Measurements from ENCODE around the gene HNRNPU.
"Not testable (repeated sequence)": the region's sequence is repeated elsewhere in the genome, so short reads cannot be mapped to it uniquely, and the experiment has no call there.

DNA sequence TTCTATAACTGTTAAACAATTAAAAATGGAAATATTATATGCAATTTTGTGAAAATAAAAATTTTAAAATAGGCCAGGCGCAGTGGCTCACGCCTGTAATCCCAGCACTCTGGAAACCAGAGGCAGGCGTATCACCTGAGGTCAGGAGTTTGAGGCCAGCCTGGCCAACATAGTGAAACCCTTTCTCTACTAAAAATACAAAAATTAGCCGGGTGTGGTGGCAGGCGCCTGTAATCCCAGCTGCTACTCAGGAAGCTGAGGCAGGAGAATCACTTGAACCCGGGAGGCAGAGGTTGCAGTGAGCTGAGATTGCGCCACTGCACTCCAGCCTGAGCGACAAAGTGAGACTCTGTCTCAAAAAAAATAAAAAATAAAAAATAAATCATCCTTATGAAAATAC, 31.1 kb downstream of the HNRNPU start:
- TF ChIP-seq, protein P1, sequence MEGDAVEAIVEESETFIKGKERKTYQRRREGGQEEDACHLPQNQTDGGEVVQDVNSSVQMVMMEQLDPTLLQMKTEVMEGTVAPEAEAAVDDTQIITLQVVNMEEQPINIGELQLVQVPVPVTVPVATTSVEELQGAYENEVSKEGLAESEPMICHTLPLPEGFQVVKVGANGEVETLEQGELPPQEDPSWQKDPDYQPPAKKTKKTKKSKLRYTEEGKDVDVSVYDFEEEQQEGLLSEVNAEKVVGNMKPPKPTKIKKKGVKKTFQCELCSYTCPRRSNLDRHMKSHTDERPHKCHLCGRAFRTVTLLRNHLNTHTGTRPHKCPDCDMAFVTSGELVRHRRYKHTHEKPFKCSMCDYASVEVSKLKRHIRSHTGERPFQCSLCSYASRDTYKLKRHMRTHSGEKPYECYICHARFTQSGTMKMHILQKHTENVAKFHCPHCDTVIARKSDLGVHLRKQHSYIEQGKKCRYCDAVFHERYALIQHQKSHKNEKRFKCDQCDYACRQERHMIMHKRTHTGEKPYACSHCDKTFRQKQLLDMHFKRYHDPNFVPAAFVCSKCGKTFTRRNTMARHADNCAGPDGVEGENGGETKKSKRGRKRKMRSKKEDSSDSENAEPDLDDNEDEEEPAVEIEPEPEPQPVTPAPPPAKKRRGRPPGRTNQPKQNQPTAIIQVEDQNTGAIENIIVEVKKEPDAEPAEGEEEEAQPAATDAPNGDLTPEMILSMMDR (IDR thresholded peaks at IDR 0.05), result not testable (repeated sequence)
- TF ChIP-seq SIN3A (IDR thresholded peaks at IDR 0.05; ENCODE audit: borderline replicate concordance, low read depth, low read length), result not testable (repeated sequence)

Measured in SK-N-SH (cell line).